GM12873 (cell line): ENCODE measurements around the gene SPDYC.

ENCODE experiments used
- TF ChIP-seq, protein P1 (sequence below): IDR thresholded peaks from 2 replicates; pipeline ENCODE4 v1.5.1; 2012; ENCODE audit warnings: low read depth, mild to moderate bottlenecking, moderate library complexity, low read length, control low read depth; ENCODE audit not compliant: insufficient read depth; ENCODE audit errors: missing control alignments

SPDYC gene, protein sequence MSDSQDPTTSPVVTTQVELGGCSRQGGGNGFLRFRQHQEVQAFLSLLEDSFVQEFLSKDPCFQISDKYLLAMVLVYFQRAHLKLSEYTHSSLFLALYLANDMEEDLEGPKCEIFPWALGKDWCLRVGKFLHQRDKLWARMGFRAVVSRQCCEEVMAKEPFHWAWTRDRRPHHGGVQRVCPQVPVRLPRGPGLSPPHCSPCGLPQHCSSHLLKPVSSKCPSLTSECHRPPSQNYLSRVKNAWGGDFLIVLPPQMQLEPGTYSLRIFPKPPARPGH

GRCh38 chr11:65170058-65170534 lies at the start of gene SPDYC:
SPDYC (plus strand) TSS chr11:65170233; CDS start chr11:65171358, 1,125 bp downstream.
- TF ChIP-seq, protein P1, sequence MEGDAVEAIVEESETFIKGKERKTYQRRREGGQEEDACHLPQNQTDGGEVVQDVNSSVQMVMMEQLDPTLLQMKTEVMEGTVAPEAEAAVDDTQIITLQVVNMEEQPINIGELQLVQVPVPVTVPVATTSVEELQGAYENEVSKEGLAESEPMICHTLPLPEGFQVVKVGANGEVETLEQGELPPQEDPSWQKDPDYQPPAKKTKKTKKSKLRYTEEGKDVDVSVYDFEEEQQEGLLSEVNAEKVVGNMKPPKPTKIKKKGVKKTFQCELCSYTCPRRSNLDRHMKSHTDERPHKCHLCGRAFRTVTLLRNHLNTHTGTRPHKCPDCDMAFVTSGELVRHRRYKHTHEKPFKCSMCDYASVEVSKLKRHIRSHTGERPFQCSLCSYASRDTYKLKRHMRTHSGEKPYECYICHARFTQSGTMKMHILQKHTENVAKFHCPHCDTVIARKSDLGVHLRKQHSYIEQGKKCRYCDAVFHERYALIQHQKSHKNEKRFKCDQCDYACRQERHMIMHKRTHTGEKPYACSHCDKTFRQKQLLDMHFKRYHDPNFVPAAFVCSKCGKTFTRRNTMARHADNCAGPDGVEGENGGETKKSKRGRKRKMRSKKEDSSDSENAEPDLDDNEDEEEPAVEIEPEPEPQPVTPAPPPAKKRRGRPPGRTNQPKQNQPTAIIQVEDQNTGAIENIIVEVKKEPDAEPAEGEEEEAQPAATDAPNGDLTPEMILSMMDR, result no peak

GRCh38 chr11:65120831-65121230 lies 49.2 kb upstream of the SPDYC start:
- TF ChIP-seq, protein P1, result no peak

- TF ChIP-seq, protein P1, result no peak
Observed at GRCh38 chr11:65121447-65121864, 48.6 kb upstream of the SPDYC start.

DNA sequence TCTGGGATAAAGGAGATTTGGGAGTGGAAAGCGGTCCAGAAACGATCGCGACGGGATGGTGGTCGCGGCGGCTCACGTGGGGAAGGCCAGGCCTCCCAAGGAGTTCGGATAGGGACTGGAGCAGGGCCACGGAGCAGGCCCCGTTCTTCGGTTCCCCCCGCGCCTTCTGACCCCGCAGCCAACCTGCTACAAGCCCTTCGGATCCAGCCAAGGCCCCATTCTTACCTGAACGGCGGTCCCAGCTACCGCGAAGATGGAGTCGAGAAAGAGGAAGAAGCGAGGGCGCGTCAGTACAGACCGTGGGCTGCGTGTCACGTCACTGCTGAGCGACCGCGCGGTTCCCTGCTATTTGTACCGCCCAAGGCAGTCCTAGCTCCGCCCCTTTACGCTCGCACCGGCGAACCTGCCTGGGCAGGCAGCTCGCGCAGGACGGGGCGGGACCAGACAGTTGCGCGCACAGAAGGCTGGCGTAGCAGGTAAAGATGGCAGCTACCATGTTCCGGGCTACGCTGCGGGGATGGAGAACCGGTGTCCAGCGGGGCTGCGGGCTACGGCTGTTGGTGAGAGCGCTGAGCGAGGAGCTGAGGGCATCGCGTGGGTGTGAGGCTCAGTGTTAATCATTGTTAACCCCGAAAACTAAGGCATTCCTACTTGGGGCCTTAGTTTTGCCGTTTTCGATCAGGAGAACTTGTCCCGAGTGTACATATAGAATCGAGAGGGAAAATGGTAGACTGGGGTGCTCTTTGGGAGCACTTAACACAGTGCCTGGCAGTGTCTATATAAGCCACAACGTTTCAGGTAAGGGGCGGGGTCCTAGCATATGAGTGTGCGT lies 48.0 kb upstream of the SPDYC start, which contains the start of the genes FAU and MRPL49:
TSS of gene FAU (minus strand) at position 270 of the 832 bp plus-strand sequence. CDS start 321 bp downstream, outside the sequence.
TSS of gene MRPL49 (plus strand) at position 457 of the 832 bp plus-strand sequence. CDS start at position 483, 26 bp downstream.
- TF ChIP-seq, protein P1, result no peak

DNA sequence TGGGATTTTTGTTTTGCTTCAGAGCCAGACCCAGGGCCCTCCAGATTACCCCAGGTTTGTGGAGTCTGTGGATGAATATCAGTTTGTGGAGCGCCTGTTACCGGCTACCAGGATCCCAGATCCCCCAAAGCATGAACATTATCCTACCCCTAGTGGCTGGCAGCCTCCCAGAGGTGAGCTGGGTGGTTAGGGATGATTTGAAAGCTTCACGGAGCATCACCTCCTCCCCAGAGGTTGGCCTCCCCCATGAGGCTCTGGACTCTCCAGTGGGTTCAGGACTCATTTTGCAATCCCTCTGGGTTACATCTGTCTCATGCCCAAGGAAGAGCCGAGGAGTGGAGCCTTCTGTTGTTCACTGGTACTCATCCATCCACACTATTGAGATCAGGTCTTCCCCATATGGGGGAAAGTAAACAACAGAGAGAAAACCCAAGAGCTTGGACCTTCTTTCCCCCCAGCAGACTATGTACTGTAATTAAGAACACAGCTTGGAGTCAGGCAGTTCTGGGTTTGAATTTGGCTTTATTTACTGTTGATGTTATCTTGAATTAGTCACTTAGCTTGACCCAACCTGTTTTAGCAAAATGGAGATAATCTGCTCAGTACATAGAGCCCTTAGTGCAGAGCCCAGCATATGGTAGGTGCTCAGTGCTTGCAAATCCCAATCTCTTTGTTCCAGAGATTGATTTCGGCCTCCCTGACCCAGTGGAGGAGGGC lies 45.4 kb upstream of the SPDYC start:
- TF ChIP-seq, protein P1, result no peak

DNA sequence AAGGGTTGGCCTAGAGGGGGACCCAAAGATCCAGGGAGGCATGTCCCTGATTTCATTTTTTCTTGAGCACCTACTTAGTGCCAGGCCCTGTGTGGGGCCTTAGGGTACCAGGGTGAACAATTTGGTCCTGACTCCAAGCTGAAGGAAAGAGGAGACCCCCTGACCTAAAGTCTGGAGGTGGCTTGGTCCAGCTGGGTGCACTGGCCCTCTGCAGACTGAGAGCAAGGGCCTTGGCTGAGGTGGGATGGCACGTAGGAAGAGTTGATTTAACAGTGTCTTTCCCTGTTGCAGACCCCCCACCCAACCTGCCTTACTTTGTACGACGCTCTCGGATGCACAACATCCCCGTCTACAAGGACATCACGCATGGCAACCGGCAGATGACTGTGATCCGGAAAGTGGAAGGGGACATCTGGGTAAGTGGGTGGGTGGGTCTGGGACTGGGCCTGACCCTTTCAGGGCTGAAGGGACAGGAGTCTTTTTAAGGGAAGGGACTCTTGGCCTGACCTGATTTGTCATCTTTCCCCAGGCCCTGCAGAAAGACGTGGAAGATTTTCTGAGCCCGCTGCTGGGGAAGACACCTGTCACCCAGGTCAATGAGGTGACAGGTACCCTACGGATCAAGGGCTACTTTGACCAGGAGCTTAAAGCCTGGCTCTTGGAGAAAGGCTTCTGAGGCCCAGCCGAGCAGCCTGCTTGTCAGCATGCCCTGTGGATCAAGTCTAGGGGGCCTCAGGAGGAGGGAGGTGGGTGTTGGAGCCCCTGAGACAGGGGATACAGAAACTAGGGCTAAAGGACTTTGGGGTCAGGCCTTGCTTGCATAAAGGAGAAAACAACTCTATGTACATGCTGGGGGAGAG lies 44.6 kb upstream of the SPDYC start:
- TF ChIP-seq, protein P1, result no peak
